ENCODE measurements around the gene OR52E8.

OR52E8 gene

DNA sequence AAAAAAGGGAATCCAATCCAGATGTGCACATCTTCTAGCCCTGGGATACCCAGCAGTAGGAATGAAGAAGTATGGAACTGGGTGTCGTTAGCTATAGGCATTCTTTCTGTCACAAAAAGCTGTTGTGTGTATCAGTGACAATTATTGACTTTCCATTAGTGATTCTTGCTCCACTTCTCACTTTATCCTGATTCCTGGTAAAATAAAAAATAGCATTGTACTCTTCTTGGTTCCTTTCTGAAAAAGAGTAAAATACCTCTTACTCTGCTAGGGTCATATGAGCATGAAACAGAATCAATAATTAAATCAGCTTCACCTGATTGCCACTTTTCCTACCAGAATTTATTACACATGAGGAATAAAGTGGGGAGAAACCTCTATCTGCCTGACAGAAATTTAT is 15.7 kb downstream of the OR52E8 start, which contains the start of gene OR52E6:
Gene OR52E6 (minus strand): TSS at position 101 of the 400 bp plus-strand sequence. CDS start 0 bp downstream, at position 101.
- DNase-seq (ENCODE audit: extremely low spot score) = no peak
- CTCF ChIA-PET = no interaction called here
- TF ChIP-seq, protein P1, sequence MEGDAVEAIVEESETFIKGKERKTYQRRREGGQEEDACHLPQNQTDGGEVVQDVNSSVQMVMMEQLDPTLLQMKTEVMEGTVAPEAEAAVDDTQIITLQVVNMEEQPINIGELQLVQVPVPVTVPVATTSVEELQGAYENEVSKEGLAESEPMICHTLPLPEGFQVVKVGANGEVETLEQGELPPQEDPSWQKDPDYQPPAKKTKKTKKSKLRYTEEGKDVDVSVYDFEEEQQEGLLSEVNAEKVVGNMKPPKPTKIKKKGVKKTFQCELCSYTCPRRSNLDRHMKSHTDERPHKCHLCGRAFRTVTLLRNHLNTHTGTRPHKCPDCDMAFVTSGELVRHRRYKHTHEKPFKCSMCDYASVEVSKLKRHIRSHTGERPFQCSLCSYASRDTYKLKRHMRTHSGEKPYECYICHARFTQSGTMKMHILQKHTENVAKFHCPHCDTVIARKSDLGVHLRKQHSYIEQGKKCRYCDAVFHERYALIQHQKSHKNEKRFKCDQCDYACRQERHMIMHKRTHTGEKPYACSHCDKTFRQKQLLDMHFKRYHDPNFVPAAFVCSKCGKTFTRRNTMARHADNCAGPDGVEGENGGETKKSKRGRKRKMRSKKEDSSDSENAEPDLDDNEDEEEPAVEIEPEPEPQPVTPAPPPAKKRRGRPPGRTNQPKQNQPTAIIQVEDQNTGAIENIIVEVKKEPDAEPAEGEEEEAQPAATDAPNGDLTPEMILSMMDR (IDR thresholded peaks at IDR 0.05; ENCODE audit: control extremely low read depth, extremely low read depth, low read depth, missing control alignments) = no peak
- POLR2A ChIA-PET = no interaction called here

DNA sequence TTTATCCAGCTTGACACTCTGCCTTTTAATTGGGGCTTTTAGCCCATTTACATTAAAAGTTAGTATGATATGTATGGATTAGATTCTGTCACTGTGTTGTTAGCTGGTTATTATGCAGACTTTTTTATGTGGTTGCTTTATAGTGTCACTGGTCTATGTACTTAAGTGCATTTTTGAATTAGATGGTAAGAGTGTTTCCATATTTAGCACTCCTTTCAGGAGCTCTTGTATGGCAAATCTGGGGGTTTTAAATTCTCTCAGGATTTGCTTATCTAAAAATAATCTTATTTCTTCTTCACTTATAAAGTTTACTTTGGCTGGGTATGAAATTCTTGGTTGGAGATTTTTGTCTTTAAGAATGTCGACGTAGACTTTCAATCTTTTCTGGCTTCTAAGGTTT is 19.8 kb downstream of the OR52E8 start:
- DNase-seq (ENCODE audit: extremely low spot score) = no peak
- CTCF ChIA-PET = no interaction called here
- TF ChIP-seq, protein P1 (IDR thresholded peaks at IDR 0.05; ENCODE audit: control extremely low read depth, extremely low read depth, low read depth, missing control alignments) = no peak
- POLR2A ChIA-PET = no interaction called here

DNA sequence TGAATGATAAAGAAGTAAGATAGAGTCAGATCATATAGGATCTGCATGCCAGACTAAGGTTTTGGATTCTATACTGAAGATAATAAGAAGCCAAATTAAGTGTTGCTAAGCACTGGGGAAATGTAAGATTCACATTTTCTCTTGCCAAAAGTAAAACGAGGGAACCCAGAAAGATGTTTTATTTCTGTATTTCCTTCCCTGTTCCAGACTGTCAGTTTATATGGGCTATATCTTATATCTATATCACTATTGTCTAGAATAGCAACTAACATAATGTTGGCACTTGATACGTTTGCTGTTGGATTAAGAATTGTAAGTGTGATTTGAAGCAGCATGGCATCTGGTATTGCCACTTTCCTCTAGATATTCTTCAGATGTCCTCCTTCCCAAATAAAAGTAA is 24.0 kb downstream of the OR52E8 start:
- CTCF ChIA-PET = no interaction called here
- POLR2A ChIA-PET = no interaction called here
- DNase-seq (ENCODE audit: extremely low spot score) = no peak
- TF ChIP-seq, protein P1 (IDR thresholded peaks at IDR 0.05; ENCODE audit: control extremely low read depth, extremely low read depth, low read depth, missing control alignments) = no peak

DNA sequence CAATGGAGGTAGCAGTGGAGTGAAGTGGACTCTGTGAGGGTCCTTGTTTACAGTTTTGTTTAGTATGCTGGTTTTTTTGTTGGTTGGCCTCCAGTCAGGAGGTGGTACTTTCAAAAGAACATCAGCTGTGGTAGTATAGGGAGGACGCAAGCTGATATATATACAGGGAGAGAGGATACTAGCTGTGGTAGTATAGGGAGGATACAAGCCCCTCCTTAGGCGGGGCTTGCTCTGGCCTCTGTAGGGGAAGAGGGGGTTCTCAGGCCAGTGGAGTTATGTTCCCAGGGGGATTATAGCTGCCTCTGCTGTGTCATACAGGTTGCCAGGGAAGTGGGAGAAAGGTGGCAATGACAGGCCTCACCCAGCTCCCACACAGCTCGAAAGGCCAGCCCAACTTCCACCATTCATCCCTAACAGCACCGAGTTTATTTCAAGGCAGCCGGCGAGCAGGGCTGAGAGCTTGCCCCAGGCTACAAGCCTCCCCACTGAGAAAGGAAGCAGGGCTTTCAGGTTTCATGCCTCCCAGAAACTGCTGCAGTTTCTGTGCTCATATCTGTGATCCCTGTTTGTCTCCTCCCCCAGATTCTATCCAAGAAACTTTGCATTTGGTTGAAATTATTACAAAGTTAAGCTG is 26.2 kb downstream of the OR52E8 start:
- ChIA-PET CTCF (no interaction called here), POLR2A (no interaction called here)
- TF ChIP-seq, protein P1 (IDR thresholded peaks at IDR 0.05; ENCODE audit: control extremely low read depth, extremely low read depth, low read depth, missing control alignments) = no peak
- DNase-seq (ENCODE audit: extremely low spot score) = no peak

DNA sequence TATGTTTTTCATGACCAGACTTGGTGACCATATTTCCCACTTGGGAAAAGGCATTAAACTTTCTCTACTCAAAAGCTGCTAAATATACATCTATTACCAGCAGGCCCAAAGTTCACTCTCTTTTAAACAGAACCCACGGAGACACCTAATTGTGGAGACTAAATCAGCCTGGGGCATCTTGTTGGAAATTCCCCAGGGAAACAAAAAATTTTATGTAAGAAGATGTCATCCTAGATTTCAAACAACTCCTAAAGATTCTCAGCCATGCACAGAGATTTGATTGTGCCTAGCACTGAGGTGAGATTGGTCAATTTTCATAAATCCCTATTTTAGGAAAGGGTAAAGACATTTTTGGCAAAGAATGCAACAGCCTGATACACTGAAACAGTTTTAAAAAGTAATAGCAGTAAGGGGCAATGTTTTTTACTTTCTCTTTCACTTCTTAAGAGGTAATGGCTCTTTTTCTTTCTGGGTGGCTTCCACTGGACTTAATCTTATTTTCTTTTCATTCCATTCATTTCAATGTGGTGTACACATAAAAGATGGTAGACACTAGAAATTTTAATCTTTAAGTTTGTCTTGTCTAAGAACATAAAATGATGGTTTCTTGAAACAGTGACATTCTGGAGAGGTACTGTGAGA is 39.1 kb downstream of the OR52E8 start:
- POLR2A ChIA-PET = no interaction called here
- CTCF ChIA-PET = no interaction called here
- TF ChIP-seq, protein P1 (IDR thresholded peaks at IDR 0.05; ENCODE audit: control extremely low read depth, extremely low read depth, low read depth, missing control alignments) = no peak
- DNase-seq (ENCODE audit: extremely low spot score) = no peak

DNA sequence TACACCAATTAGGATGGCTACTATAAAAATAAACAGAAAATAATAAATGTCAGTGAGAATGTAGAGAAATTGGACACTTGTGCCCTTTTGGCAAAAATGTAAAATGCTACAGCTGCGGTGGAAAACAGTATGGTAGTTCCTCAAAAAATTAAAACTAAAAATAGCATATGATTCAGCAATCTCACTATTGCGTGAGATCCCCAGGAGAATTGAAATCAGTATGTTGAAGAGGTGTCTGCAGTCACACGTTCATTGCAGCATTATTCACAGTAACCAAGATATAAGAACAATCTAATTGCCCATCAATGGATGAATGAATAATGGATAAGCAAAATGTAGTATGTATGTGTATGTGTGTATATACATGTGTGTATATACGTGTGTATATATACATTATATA is 42.0 kb downstream of the OR52E8 start:
- POLR2A ChIA-PET = no interaction called here
- CTCF ChIA-PET = no interaction called here
- TF ChIP-seq, protein P1 (IDR thresholded peaks at IDR 0.05; ENCODE audit: control extremely low read depth, extremely low read depth, low read depth, missing control alignments) = no peak
- DNase-seq (ENCODE audit: extremely low spot score) = no peak

All from GM10248 (cell line).